SU-DHL-6 (cell line): ENCODE measurements around the gene GPC3.

Source experiments
- H2AFZ ChIP-seq: fragments of 200-600 bp; sonication (generic); 2 replicates; pipeline ENCODE4 v1.6.1; 2014; ENCODE audit warnings: low read depth, mild to moderate bottlenecking, moderate library complexity, mixed read lengths, antibody characterized with exemption, low read length; ENCODE audit not compliant: severe bottlenecking
- H3F3A ChIP-seq: fragments of 200-600 bp; shearing (Covaris generic); 2 replicates; pipeline ENCODE4 v1.6.0; 2016; ENCODE audit warnings: antibody characterized with exemption, mild to moderate bottlenecking; ENCODE audit not compliant: insufficient read depth
- H3K27ac ChIP-seq: fragments of 200-600 bp; sonication (generic); 2 replicates; pipeline ENCODE4 v1.5.1; 2016; ENCODE audit warnings: low read depth, mild to moderate bottlenecking, low read length, moderate library complexity, mixed read lengths
- H3K27me3 ChIP-seq: fragments of 200-600 bp; sonication (generic), shearing (Covaris generic); 2 replicates; pipeline ENCODE4 v1.6.0; 2014; ENCODE audit warnings: mild to moderate bottlenecking, low read length
- H3K36me3 ChIP-seq: fragments of 200-600 bp; sonication (generic); 2 replicates; pipeline ENCODE4 v1.6.1; 2014; ENCODE audit warnings: mild to moderate bottlenecking, low read length, mixed read lengths
- H3K4me2 ChIP-seq: fragments of 300-600, 200-600 bp; shearing (Covaris generic), sonication (generic); 2 replicates; pipeline ENCODE4 v1.6.0; 2014; ENCODE audit warnings: low read length, low read depth, mild to moderate bottlenecking; ENCODE audit not compliant: poor library complexity, severe bottlenecking
- H3K4me3 ChIP-seq: fragments of 200-600 bp; sonication (generic); 2 replicates; pipeline ENCODE4 v1.5.1; 2014; ENCODE audit warnings: antibody characterized with exemption, low read length, mild to moderate bottlenecking, mixed read lengths; ENCODE audit not compliant: insufficient read depth, poor library complexity, severe bottlenecking
- H3K79me2 ChIP-seq: fragments of 200-600 bp; sonication (generic); 2 replicates; pipeline ENCODE4 v1.6.1; 2014; ENCODE audit warnings: mild to moderate bottlenecking, low read length, moderate library complexity; ENCODE audit not compliant: insufficient read depth
- H3K9ac ChIP-seq: fragments of 200-600 bp; sonication (generic); 2 replicates; pipeline ENCODE4 v1.7.0; 2014; ENCODE audit warnings: mild to moderate bottlenecking, low read length
- H3K9me2 ChIP-seq: fragments of 200-600 bp; sonication (generic); replicated peaks from 2 replicates; pipeline ENCODE4 v1.6.1; 2014; ENCODE audit warnings: low read length; ENCODE audit not compliant: insufficient read depth
- H3K9me3 ChIP-seq: fragments of 200-600 bp; sonication (generic); 2 replicates; pipeline ENCODE4 v1.6.1; 2014; ENCODE audit warnings: low read length, mixed read lengths; ENCODE audit not compliant: insufficient read depth
- H4K20me1 ChIP-seq: fragments of 200-600 bp; sonication (generic); 2 replicates; pipeline ENCODE4 v1.6.1; 2014; ENCODE audit warnings: low read depth, mild to moderate bottlenecking, antibody characterized with exemption, low read length, moderate library complexity, mixed read lengths
- CTCF ChIP-seq: fragments of 200-600 bp; sonication (generic); IDR thresholded peaks from one replicate; pipeline ENCODE4 v1.5.1; 2017; ENCODE audit warnings: antibody characterized with exemption, mild to moderate bottlenecking, low read length, moderate library complexity; ENCODE audit not compliant: insufficient read depth, poor library complexity, severe bottlenecking
- EZH2phosphoT487 ChIP-seq: fragments of 200-600 bp; sonication (generic), shearing (Covaris generic); conservative IDR thresholded peaks from 2 replicates; pipeline ENCODE4 v1.6.1; 2018; ENCODE audit warnings: mild to moderate bottlenecking, antibody characterized with exemption, low read length, moderate library complexity, mixed read lengths

GPC3 gene

GRCh38 chrX:133661962-133662839 lies 323.2 kb downstream of the GPC3 start:
- no peak overlapping the region for H3K9ac ChIP-seq
- H3K27me3 ChIP-seq: no peaks in the 10 kb centered on the region
- no peaks in the 10 kb centered on the region for H4K20me1 ChIP-seq
- no peaks in the 10 kb centered on the region for H3F3A ChIP-seq
- H3K36me3 ChIP-seq: no peaks in the 10 kb centered on the region
- no peaks in the 10 kb centered on the region for H3K9me3 ChIP-seq
- H3K27ac ChIP-seq: no peak overlapping the region
- no peaks in the 10 kb centered on the region for H3K79me2 ChIP-seq
- H2AFZ ChIP-seq: no peak overlapping the region
- H3K4me2 ChIP-seq: no peak overlapping the region
- TF ChIP-seq EZH2phosphoT487 (no peak), CTCF (no peak)
- no peak overlapping the region for H3K4me3 ChIP-seq
- no peaks in the 10 kb centered on the region for H3K9me2 ChIP-seq

- H4K20me1 ChIP-seq: no peaks in the 10 kb centered on the region
- no peak overlapping the region for H3K27ac ChIP-seq
- TF ChIP-seq EZH2phosphoT487 (no peak), CTCF (no peak)
These were observed 325.1 kb downstream of the GPC3 start for GRCh38 chrX:133660281-133660680.

GRCh38 chrX:133658293-133658911 lies 327.0 kb downstream of the GPC3 start:
- H4K20me1 ChIP-seq: no peaks in the 10 kb centered on the region
- H3K27me3 ChIP-seq: no peaks in the 10 kb centered on the region
- H3K9me3 ChIP-seq: no peaks in the 10 kb centered on the region
- no peaks in the 10 kb centered on the region for H3K9me2 ChIP-seq
- no peak overlapping the region for H3K27ac ChIP-seq
- H3K4me2 ChIP-seq: no peak overlapping the region
- H3K9ac ChIP-seq: no peak overlapping the region
- no peak overlapping the region for H3K4me3 ChIP-seq
- H3K36me3 ChIP-seq: no peaks in the 10 kb centered on the region
- no peak for TF ChIP-seq CTCF
- no peak for TF ChIP-seq EZH2phosphoT487
- no peaks in the 10 kb centered on the region for H3K79me2 ChIP-seq
- no peak overlapping the region for H2AFZ ChIP-seq
- H3F3A ChIP-seq: no peaks in the 10 kb centered on the region

More at GRCh38 chrX:133660281-133660680, 325.1 kb downstream of the GPC3 start:
- Histone ChIP-seq H3F3A (no peaks in the 10 kb centered on the region), H3K27me3 (no peaks in the 10 kb centered on the region), H3K4me2 (no peak overlapping the region), H3K79me2 (no peaks in the 10 kb centered on the region), H2AFZ (no peak overlapping the region), H3K36me3 (no peaks in the 10 kb centered on the region), H3K9ac (no peak overlapping the region), H3K4me3 (no peak overlapping the region), H3K9me2 (no peaks in the 10 kb centered on the region), H3K9me3 (no peaks in the 10 kb centered on the region)
